Measurements from ENCODE around the gene NOTCH4. TPM values are rescaled to one million over a fixed set of nuclear protein-coding genes. Genes with fewer than 3 reads are reported as not detected.

The NOTCH4 gene
- total and polyA plus RNA-seq, 9 of the 15 experiments (the other 6 are each of a cell fraction or from before 2014, with no cell fraction given): 0.24 to 4.3 (median 1.7) TPM

DNA sequence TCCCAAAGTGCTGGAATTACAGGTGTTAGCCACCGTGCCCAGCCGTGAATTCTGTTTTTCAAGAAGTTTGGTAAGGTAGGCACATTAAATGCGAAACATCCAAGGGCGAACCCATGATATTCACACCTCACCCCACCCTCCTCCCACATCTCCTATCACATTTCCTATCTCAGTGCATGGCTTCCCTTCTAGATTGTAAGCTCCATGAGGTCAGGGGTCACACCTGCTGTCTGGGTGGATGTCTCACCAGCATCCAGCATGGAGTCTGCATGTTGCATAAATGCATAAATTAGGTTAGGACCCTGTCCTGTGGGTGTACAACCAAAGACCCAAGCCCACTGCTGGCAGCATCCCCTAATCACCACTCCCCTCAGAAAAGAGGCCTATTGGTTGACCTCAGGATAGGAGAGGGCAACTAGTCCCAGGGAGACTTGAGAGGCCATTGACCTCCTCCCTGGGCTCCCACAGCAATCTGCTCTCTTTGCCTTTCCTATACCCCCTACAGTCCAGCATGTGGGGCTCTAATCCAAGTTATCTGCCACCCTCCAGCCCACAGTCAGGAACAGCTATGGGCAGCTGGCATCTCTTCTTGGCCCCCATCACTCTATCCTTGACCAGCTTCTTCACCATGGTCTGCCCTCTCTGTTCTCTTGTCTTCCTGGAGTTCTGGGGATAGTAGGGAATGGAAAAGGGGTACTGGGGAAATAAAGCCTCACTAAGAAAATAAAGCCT, 76.3 kb downstream of the NOTCH4 start (continued):
- TF ChIP-seq, protein P1, sequence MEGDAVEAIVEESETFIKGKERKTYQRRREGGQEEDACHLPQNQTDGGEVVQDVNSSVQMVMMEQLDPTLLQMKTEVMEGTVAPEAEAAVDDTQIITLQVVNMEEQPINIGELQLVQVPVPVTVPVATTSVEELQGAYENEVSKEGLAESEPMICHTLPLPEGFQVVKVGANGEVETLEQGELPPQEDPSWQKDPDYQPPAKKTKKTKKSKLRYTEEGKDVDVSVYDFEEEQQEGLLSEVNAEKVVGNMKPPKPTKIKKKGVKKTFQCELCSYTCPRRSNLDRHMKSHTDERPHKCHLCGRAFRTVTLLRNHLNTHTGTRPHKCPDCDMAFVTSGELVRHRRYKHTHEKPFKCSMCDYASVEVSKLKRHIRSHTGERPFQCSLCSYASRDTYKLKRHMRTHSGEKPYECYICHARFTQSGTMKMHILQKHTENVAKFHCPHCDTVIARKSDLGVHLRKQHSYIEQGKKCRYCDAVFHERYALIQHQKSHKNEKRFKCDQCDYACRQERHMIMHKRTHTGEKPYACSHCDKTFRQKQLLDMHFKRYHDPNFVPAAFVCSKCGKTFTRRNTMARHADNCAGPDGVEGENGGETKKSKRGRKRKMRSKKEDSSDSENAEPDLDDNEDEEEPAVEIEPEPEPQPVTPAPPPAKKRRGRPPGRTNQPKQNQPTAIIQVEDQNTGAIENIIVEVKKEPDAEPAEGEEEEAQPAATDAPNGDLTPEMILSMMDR (IDR thresholded peaks at IDR 0.05 in 2 of 3, conservative IDR thresholded peaks at IDR 0.05 in 1 of 3; ENCODE audit: insufficient read depth in 2 of 3, low read depth in 1 of 3, low read length in 3 of 3): peak in 2 of 3 experiments; percentile 8 to 19; a peak in 1 of 6 replicates
- TF ChIP-seq, protein P2, sequence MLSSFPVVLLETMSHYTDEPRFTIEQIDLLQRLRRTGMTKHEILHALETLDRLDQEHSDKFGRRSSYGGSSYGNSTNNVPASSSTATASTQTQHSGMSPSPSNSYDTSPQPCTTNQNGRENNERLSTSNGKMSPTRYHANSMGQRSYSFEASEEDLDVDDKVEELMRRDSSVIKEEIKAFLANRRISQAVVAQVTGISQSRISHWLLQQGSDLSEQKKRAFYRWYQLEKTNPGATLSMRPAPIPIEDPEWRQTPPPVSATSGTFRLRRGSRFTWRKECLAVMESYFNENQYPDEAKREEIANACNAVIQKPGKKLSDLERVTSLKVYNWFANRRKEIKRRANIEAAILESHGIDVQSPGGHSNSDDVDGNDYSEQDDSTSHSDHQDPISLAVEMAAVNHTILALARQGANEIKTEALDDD (IDR thresholded peaks at IDR 0.05): no peak
- TF ChIP-seq ZNF316 (IDR thresholded peaks at IDR 0.05): peak; percentile 78
- no peak for TF ChIP-seq NFIX (CRISPR knock-in tag; IDR thresholded peaks at IDR 0.05; ENCODE audit: low read depth)
- no peak for TF ChIP-seq CAMTA2 (CRISPR knock-in tag; conservative IDR thresholded peaks at IDR 0.05)

DNA sequence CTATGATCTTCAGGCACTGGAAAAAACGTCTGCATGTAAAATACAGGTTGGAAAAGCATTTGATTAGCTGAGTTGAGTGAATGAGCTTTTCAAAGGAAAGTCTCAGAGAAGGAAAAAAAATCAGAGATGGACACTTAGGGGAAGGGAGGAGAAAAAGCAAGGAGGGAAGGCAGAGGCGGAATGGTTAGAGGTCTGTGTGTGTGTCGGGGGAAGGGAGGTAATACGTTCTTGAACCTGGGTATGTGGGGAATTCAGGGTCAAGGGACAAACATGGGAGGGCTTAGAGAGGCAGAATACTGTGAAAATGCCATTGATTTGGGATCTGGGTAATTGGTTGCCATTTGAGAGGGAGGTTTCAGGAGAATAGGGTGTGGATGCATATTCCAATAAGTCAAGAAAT, 77.2 kb downstream of the NOTCH4 start:
- WGBS (ENCODE audit: insufficient coverage, low coverage, missing lambda C conversion rate): 15% methylated on average over 4 of the region's 4 CpGs
- H3K9me1 ChIP-seq (ENCODE audit: control insufficient read depth, insufficient read depth, low read length): no peaks in the 10 kb centered on the region
- ChIA-PET CTCF (ENCODE audit: low intra/inter-chr PET ratio) (no interaction called here), POLR2A (interaction anchor here (0.9 to 1.6 kb wide), 2 partner anchors 15 to 30 kb away, joined by 3 to 4 read pairs; no protein-coding TSS in a partner anchor)
- DNase-seq (ENCODE audit: extremely low read depth in 1 of 4, low spot score in 3 of 4) (no peak), ATAC-seq (no peak), FAIRE-seq (peak; percentile 79)
- no peak overlapping the region for H3K4me2 ChIP-seq (ENCODE audit: insufficient read depth, low read length)
- no peak overlapping the region for H2AFZ ChIP-seq (ENCODE audit: low read depth, low read length)
- H3K27me3 ChIP-seq (ENCODE audit: control insufficient read depth in 2 of 2, insufficient read depth in 2 of 2, low read length in 2 of 2): no peaks in the 10 kb centered on the region
- intact Hi-C loops (cut with micrococcal nuclease) (no loop called here), in situ Hi-C loops (cut with MboI) (no loop called here)
- no peaks in the 10 kb centered on the region for H3K79me2 ChIP-seq (ENCODE audit: control insufficient read depth, insufficient read depth, low read length)
- H4K20me1 ChIP-seq (replicated peaks; ENCODE audit: control insufficient read depth, insufficient read depth, low read length): no peaks in the 10 kb centered on the region
- peaks cover 9 to 23% of the 10 kb centered on the region in 2 experiments for H3K4me1 ChIP-seq (replicated peaks in 1 of 2; ENCODE audit: control insufficient read depth in 2 of 2, insufficient read depth in 2 of 2, low read length in 2 of 2)
- H3K36me3 ChIP-seq (ENCODE audit: control insufficient read depth, insufficient read depth, low read length): no peaks in the 10 kb centered on the region
- no TSS peak for BruUV-seq (replicated peaks)
- no peak overlapping the region for H3K4me3 ChIP-seq
- H3K27ac ChIP-seq (ENCODE audit: extremely low read depth, low read depth, low read length): no peak overlapping the region
- no peak overlapping the region for H3K9ac ChIP-seq (ENCODE audit: insufficient read depth in 1 of 2, low read depth in 2 of 2, low read length in 2 of 2)
- no peaks in the 10 kb centered on the region for H3K9me3 ChIP-seq (replicated peaks; ENCODE audit: control insufficient read depth, insufficient read depth, low read depth, low read length)
- TF ChIP-seq SMARCA4 (IDR thresholded peaks at IDR 0.05) (0 out of 2 replicates have a peak, but pooled peaks have one; percentile 5), TRIM28 (IDR thresholded peaks at IDR 0.05) (no peak), GABPB1 (CRISPR knock-in tag; IDR thresholded peaks at IDR 0.05) (no peak), KLF6 (CRISPR knock-in tag; IDR thresholded peaks at IDR 0.05; ENCODE audit: borderline replicate concordance) (no peak)
- TF ChIP-seq, protein P3, sequence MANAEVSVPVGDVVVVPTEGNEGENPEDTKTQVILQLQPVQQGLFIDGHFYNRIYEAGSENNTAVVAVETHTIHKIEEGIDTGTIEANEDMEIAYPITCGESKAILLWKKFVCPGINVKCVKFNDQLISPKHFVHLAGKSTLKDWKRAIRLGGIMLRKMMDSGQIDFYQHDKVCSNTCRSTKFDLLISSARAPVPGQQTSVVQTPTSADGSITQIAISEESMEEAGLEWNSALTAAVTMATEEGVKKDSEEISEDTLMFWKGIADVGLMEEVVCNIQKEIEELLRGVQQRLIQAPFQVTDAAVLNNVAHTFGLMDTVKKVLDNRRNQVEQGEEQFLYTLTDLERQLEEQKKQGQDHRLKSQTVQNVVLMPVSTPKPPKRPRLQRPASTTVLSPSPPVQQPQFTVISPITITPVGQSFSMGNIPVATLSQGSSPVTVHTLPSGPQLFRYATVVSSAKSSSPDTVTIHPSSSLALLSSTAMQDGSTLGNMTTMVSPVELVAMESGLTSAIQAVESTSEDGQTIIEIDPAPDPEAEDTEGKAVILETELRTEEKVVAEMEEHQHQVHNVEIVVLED (CRISPR knock-in tag; IDR thresholded peaks at IDR 0.05): no peak
- TF ChIP-seq, protein P4, sequence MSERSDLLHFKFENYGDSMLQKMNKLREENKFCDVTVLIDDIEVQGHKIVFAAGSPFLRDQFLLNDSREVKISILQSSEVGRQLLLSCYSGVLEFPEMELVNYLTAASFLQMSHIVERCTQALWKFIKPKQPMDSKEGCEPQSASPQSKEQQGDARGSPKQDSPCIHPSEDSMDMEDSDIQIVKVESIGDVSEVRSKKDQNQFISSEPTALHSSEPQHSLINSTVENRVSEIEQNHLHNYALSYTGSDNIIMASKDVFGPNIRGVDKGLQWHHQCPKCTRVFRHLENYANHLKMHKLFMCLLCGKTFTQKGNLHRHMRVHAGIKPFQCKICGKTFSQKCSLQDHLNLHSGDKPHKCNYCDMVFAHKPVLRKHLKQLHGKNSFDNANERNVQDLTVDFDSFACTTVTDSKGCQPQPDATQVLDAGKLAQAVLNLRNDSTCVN (CRISPR knock-in tag; IDR thresholded peaks at IDR 0.05): 0 out of 2 replicates have a peak, but pooled peaks have one; percentile 11
- TF ChIP-seq, protein P5, sequence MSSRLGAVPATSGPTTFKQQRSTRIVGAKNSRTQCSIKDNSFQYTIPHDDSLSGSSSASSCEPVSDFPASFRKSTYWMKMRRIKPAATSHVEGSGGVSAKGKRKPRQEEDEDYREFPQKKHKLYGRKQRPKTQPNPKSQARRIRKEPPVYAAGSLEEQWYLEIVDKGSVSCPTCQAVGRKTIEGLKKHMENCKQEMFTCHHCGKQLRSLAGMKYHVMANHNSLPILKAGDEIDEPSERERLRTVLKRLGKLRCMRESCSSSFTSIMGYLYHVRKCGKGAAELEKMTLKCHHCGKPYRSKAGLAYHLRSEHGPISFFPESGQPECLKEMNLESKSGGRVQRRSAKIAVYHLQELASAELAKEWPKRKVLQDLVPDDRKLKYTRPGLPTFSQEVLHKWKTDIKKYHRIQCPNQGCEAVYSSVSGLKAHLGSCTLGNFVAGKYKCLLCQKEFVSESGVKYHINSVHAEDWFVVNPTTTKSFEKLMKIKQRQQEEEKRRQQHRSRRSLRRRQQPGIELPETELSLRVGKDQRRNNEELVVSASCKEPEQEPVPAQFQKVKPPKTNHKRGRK (tag; IDR thresholded peaks at IDR 0.05): 0 out of 2 replicates have a peak, but pooled peaks have one; percentile 13

Data from K562 (cell line).